Measurements from ENCODE around the gene ARHGAP25.

ARHGAP25 gene

GRCh38 chr2:68719912-68720311 lies 14.7 kb upstream of the ARHGAP25 start:
- DNase-seq: no peak

DNA sequence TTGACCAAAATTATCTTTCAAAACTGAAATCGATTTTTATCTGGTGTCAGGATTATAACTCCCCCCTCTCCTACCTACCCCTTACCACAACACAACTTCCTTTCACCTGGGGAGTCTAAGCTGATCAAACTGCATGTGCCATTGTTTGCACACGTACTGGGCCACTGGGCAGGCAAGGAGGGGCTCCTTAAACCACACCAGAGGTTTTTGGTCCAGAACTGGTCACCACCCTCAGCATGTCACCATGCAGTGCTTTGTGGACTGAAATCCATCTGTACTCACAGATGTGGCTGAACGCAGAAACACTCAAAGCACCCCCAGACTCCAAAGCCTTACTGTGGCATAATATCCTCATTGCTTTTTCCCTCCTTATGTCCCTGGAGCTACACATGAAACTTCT lies 13.9 kb upstream of the ARHGAP25 start:
- DNase-seq: no peak

GRCh38 chr2:68721482-68722101 lies 13.0 kb upstream of the ARHGAP25 start:
- peak in 1 of 2 experiments; percentile 5 for DNase-seq

- DNase-seq: no peak
Observed at GRCh38 chr2:68722712-68723111, 11.9 kb upstream of the ARHGAP25 start.

GRCh38 chr2:68723181-68723580 lies 11.4 kb upstream of the ARHGAP25 start:
- no peak for DNase-seq

DNA sequence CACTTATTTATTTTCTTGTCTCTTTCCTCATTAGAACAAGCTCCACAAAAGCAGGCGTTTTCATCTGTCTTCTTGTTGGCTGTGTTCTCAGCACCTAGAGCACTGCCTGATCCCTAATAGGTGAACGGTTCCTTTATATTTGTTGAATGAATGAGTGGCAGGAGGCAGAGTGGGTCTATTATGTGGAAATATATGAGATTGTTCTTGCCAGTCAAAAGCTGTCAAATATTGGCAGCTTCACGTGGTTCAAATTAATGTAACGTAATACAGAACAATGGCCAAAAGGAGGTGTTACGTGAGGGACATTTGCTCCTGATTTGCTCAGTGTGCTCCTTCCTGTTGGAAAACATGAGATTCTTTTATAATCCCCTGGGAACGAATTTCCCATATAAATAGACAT lies 8.5 kb upstream of the ARHGAP25 start:
- no peak for DNase-seq

DNA sequence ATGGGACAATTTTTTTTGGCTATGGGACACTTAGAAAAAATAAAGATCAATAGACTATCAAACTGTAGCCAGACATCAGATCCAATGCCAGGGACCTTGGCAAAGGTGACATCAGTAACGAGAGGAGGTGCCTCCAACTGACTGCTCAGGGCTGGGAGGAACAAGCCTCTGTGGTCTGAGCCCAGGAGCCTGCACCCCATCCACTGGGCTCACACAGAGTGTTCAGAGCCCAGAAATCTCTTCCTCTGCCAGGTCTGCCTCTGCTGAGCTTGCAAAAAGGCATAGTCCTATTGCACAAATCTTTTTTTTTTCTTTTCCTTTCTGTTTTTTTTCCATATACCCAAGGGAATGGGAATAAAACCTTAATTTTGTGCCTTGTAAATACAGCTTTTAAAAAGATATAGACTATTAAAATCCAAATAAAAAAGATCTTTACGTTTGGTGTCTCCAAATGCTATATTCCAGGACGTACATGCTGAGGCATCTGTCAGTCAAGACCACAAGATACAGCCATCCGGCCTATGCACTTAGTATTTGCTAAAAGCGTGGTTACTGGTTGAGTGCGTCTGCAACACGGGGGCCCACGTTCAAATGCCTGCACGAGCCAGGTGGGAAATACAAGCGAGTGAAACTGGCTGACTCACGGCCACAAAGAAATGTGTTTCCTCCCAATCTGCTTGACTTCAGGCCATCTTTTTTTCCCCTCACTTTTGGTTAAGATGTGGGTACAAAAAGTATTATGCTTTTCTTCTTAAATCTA lies 7.8 kb upstream of the ARHGAP25 start:
- DNase-seq: no peak

DNA sequence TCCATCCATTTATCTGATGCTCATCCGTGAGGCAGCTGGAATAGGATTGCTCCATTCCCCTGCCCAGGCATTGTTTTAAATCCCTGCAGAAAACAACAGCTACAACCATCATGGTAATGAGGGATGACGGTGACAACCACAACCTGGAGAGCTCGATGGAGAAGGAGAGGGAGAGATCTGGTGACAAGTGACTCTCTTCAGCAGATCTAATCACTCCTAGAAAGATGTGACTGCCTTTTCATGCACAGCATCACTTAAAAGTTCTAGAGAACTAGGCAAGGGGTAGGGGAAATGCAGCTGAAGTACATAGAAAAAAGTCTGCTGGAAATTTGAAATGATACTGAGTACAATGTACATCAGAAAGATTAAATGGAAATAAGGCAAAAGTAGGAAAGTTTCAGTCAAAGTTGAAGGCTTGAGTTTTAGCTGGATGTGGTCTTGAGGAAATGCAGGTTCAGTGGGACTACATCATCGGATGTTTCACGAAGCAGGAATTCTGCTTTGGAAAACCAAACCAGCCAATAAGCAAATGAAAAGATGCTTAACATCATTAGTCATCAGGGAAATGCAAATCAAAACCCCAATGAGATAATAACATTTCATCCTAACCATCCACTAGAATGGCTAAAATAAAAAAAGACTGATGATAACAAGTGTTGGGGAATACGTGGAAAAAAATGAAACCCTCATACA lies 6.8 kb upstream of the ARHGAP25 start:
- DNase-seq: no peak

GRCh38 chr2:68730828-68731227 lies 3.8 kb upstream of the ARHGAP25 start:
- no peak for DNase-seq

DNA sequence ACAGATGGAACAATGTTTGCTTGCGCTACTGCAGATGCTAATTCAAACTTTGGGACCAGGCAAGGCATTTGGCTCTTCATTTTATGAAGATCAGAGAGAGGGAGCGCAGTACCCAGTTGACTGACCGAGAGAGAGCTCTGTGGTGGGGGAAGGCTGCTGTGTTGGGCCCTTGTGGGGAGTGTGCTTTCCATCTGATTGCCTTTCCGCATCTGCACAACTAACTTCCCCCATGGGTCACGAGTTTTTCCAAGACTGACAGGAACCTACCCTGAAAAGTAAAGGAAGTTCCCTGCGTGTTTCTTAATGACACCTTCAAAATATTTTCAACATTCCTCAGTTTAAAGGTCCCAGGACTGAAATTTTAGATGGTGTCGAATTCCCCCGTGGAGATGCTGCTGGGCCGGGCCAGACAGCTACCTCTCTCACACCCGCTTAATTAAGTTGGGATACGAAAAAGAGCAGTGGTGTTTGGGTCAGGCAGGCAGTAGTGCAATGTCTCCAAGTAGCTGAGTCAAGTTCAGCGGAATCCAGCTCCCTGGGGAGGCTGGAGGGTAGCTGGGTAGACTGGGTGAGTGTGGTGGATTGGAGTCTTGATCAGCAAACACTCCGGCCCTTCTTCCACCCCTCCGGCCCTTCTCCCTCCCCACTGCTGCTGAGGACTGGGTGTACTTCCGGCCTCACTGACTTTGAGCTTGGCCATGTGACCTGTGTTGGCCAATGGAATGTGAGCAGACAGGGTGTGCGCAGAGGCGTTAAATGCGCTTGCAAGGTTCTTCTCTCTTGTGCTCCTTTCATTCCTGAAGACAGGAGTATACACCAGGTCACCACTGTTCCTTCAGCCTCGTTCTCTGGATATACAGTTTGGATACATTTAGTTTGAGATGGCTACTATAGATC lies 2.3 kb upstream of the ARHGAP25 start:
- no peak for DNase-seq

GRCh38 chr2:68733365-68733764 lies 1.2 kb upstream of the ARHGAP25 start:
- no peak for DNase-seq

GRCh38 chr2:68734176-68734575 lies 435 bp upstream of the ARHGAP25 start:
- DNase-seq: no peak

DNA sequence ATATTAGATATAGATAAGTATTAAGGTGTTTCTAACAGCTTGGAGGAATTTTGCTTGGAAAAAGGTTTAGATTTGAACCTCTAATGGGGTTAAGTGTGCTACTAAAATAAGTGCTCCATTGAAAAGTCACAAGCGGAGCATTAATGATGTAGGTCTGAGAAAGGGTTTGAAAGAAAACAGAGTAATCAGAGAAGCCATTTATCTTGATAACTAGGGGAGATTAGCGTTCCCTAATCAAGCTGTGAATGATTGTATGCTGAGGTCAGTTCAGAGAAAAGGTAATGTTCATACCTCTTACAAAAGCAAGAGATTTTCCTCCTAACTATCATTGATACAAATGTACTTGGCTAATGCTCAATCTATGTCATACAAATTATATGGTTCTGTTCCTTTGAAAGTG lies 1.5 kb downstream of the ARHGAP25 start:
- no peak for DNase-seq

GRCh38 chr2:68737711-68738110 lies 3.1 kb downstream of the ARHGAP25 start:
- no peak for DNase-seq

- DNase-seq: no peak
Observed at GRCh38 chr2:68738906-68739594, 4.4 kb downstream of the ARHGAP25 start.

DNA sequence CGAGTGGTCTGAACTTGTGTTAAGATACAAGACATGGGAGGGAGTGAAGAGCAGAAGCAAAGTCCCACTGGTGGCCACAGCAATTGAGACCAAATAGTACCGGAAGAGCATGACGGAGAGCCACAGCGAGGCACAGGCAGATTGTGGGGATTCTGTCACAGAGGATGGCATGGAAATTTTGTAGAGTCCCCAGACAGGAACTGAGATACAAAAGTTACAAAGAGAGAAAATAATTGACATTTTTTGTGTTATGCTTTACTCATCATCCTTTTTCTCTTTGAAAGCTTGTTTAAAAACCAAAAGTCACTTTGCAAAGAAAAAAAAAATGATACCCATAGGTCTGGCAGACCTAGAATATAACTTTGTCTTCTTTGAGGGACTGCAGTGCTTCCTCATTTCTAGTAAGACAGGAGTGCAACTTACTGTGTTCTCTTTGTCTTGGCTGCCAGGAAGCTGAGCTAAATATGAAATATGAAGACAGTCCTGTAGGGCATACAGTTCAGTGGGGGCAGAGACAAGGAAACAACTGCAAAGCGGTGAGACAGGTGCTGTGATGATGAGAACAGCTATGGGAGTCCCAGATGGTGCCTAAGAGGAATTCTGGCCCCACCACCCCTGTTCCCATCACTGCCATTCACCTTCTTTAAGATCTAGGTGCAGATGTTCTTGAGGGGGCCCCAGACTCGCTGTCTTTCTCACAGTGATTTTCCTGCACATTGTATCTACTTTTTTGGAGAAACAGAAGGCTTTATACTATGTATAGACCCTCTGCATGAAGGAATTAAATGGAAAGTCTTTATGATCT lies 5.2 kb downstream of the ARHGAP25 start:
- DNase-seq: no peak

- no peak for DNase-seq
Observed at GRCh38 chr2:68740400-68740914, 5.8 kb downstream of the ARHGAP25 start.

DNA sequence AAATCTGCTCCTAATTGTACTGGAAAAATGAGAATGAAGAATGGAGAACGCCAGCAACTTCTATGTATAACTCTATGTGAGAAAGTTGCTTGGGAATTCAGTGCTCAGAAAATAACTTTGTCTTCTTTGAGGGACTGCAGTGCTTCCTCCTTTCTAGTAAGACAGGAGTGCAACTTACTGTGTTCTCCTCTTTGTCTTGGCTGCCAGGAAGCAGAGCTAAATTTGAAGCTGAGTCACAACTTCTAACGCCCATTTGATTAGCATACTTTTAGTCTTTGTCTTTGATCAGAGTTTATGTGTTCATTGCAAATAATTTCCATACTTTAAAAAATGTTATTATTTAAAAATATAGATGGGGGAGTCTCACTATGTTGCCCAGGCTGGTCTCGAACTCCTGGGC lies 6.6 kb downstream of the ARHGAP25 start:
- DNase-seq: no peak

DNA sequence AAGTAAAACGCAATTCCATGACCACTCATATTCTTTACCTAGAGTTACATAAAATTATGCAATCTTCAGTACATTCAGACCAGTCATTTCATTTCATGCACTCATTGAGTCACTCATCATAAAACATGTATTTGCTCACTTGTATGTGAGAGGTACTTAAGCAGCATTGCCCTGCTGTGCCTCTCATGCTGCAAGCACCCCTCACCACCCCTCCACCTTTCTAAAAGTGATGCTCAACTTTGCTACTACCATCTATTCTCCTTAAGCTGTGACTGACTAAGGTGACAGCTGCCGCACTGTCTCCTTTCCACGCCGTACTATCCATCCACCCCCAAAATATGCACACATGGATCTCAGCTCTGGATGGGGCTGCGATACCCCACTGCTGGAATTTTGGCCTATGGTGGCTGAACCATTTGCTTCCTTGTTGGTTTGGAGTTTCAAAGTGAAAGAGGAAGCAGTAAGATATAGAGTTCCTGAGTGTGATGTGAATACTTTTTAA lies 7.2 kb downstream of the ARHGAP25 start:
- no peak for DNase-seq

GRCh38 chr2:68742626-68743415 lies 8.2 kb downstream of the ARHGAP25 start:
- no peak for DNase-seq
